Thyroid gland (tissue), 4 donors: ENCODE measurements around the gene UBN1.

ENCODE experiments used
- CTCF ChIP-seq, 6 experiments: fragments of 200-600 bp in 3 of 6; fragments of 450-650 bp in 3 of 6; sonication (generic) in 3 of 6; IDR thresholded peaks; one replicate each; pipeline ENCODE4 v1.5.1; 2016 to 2019; ENCODE audit warnings: antibody characterized with exemption in 6 of 6, mild to moderate bottlenecking in 2 of 6, inconsistent platforms in 1 of 6, moderate library complexity in 1 of 6
- POLR2A ChIP-seq, 2 donors: fragments of 450-650 bp; IDR thresholded peaks; one replicate each; pipeline ENCODE4 v1.6.1; 2017; ENCODE audit warnings: antibody characterized with exemption in 2 of 2, mild to moderate bottlenecking in 2 of 2, moderate library complexity in 1 of 2

- no peak for TF ChIP-seq CTCF (IDR thresholded peaks at IDR 0.05)
- no peak for TF ChIP-seq POLR2A (IDR thresholded peaks at IDR 0.05)
Measured at GRCh38 chr16:4850211-4850610, 2.9 kb downstream of the UBN1 start.
